ENCODE data around the gene ENTPD1.
"Not testable (repeated sequence)": the region's sequence is repeated elsewhere in the genome, so short reads cannot be mapped to it uniquely, and the experiment has no call there.

The ENTPD1 gene, protein sequence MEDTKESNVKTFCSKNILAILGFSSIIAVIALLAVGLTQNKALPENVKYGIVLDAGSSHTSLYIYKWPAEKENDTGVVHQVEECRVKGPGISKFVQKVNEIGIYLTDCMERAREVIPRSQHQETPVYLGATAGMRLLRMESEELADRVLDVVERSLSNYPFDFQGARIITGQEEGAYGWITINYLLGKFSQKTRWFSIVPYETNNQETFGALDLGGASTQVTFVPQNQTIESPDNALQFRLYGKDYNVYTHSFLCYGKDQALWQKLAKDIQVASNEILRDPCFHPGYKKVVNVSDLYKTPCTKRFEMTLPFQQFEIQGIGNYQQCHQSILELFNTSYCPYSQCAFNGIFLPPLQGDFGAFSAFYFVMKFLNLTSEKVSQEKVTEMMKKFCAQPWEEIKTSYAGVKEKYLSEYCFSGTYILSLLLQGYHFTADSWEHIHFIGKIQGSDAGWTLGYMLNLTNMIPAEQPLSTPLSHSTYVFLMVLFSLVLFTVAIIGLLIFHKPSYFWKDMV

DNA sequence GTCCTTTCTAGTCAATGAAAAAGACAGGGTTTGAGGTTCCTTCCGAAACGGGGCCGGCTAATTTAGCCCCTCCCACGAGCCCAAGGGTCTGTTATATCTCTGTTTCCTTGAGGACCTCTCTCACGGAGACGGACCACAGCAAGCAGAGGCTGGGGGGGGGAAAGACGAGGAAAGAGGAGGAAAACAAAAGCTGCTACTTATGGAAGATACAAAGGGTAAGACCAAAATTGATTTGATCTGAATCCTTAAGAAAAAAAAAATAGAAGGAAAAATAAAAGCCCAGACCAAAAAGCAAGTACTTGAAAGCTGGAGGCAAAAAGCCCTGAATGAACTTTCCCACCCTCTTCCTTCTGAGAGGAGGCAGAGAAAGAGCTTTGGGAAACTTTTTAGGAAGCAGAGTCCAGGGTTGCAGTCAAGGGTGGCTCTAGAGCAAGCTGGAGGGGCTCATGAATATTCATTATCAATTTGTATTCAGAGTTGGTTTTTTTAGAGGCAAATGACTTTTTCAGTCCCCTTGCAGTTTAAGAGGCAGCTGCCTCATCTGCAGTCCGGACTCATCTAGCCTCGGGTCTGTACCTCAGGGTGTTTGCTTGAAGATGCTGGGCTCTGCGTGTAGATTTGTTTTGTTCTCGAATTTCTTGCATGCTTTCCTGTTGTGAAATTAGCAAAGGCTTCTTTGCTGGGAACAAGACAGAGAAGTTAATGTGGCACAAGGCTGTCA, at the start of gene ENTPD1:
ENTPD1 (plus strand) TSS at position 123 of the 721 bp plus-strand sequence; CDS start at position 200, 77 bp downstream.
- Histone ChIP-seq H3K9ac (ENCODE audit: low read length in 2 of 2) (peak within 1 kb of the TSS; percentile 21 to 68), H3K9me3 (ENCODE audit: control insufficient read depth in 2 of 2, low read length in 2 of 2) (no peaks in the 10 kb centered on the region), H3K27ac (ENCODE audit: low read length) (peak within 1 kb of the TSS; percentile 76), H3K27me3 (ENCODE audit: control insufficient read depth in 1 of 2, insufficient read depth in 2 of 2, low read length in 2 of 2) (no peaks in the 10 kb centered on the region), H3K4me3 (ENCODE audit: low read length in 2 of 2) (peak within 1 kb of the TSS; percentile 75 to 77), H3K4me1 (ENCODE audit: control insufficient read depth, insufficient read depth, low read length) (peaks cover 17% of the 10 kb centered on the region), H3K36me3 (ENCODE audit: control insufficient read depth in 2 of 2, insufficient read depth in 2 of 2, low read length in 2 of 2) (no peaks in the 10 kb centered on the region)

DNA sequence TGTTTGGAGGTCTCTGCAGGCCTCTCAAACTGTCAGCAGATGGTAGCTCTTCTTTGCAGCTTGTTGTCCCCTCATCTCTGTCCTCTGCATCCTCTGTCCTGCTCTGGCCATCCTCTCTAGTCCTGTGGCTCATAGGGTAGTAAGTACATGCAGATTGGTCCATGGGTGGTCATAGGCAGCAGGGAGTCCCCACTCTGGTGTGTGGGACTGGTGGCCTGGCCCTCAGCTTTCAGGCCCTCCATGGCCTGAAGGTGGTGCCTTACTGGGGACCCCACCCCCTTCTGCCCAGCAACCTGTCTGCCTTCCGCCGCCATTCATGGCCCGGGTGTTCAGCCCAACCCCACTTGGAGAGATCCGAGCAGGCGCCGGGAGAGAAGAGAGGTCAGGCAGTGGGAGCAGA, 49.4 kb upstream of the ENTPD1 start:
- Histone ChIP-seq H3K9me3 (ENCODE audit: control insufficient read depth in 2 of 2, low read length in 2 of 2) (no peaks in the 10 kb centered on the region), H3K27me3 (ENCODE audit: control insufficient read depth in 1 of 2, insufficient read depth in 2 of 2, low read length in 2 of 2) (no peaks in the 10 kb centered on the region), H3K27ac (ENCODE audit: low read length) (no peak overlapping the region), H3K4me3 (ENCODE audit: low read length in 2 of 2) (no peak overlapping the region), H3K9ac (ENCODE audit: low read length in 2 of 2) (no peak overlapping the region), H3K36me3 (ENCODE audit: control insufficient read depth in 2 of 2, insufficient read depth in 2 of 2, low read length in 2 of 2) (no peaks in the 10 kb centered on the region), H3K4me1 (ENCODE audit: control insufficient read depth, insufficient read depth, low read length) (no peaks in the 10 kb centered on the region)

DNA sequence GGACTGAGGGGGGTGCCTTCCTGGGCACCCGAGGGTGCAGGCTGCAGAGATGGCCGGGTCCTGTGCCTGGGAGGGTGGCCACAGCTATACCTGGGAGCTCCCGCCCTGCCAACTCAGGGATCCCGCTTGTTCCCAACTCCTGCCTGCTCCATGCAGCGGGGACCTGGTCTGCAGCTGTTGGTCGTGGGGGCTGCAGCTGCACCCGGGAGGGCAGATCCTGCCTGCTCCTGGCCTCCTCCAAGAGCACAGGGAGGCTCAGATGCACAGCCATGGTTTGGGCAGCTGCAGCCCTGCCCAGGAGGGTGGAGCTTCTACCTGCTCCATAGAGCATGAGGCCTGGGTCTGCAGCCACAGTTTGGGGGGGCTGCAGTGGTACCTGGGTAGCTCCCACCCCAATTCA, 49.0 kb upstream of the ENTPD1 start:
- H3K4me1 ChIP-seq (ENCODE audit: control insufficient read depth, insufficient read depth, low read length): no peaks in the 10 kb centered on the region
- no peaks in the 10 kb centered on the region for H3K36me3 ChIP-seq (ENCODE audit: control insufficient read depth in 2 of 2, insufficient read depth in 2 of 2, low read length in 2 of 2)
- no peaks in the 10 kb centered on the region for H3K9me3 ChIP-seq (ENCODE audit: control insufficient read depth in 2 of 2, low read length in 2 of 2)

DNA sequence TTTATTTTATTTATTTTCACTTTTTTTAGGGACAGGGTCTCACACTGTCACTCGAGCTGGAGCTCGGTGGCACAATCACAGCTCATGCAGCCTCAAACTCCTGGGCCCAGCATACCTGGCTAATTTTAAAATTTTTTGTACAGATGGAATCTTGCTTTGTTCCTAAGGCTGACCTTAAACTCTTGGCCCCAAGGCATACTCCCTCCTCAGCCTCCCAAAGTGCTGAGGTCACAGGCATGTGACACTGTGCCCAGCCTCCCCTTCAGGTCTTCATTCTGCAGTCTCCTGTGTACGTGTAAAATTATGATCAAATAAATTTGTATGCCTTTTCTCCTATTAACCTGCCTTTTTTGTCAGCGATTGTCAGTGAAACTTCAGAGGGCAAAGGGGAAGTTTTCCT, 44.5 kb upstream of the ENTPD1 start:
- H3K27me3 ChIP-seq (ENCODE audit: control insufficient read depth in 1 of 2, insufficient read depth in 2 of 2, low read length in 2 of 2): no peaks in the 10 kb centered on the region
- no peaks in the 10 kb centered on the region for H3K36me3 ChIP-seq (ENCODE audit: control insufficient read depth in 2 of 2, insufficient read depth in 2 of 2, low read length in 2 of 2)
- H3K9me3 ChIP-seq (ENCODE audit: control insufficient read depth in 2 of 2, low read length in 2 of 2): no peaks in the 10 kb centered on the region
- no peak overlapping the region for H3K27ac ChIP-seq (ENCODE audit: low read length)
- H3K9ac ChIP-seq (ENCODE audit: low read length in 2 of 2): no peak overlapping the region
- no peaks in the 10 kb centered on the region for H3K4me1 ChIP-seq (ENCODE audit: control insufficient read depth, insufficient read depth, low read length)
- H3K4me3 ChIP-seq (ENCODE audit: low read length in 2 of 2): no peak overlapping the region

More for the DNA sequence above, 49.0 kb upstream of the ENTPD1 start:
- Histone ChIP-seq H3K4me3 (ENCODE audit: low read length in 2 of 2) (no peak overlapping the region), H3K9ac (ENCODE audit: low read length in 2 of 2) (no peak overlapping the region), H3K27ac (ENCODE audit: low read length) (no peak overlapping the region), H3K27me3 (ENCODE audit: control insufficient read depth in 1 of 2, insufficient read depth in 2 of 2, low read length in 2 of 2) (no peaks in the 10 kb centered on the region)

DNA sequence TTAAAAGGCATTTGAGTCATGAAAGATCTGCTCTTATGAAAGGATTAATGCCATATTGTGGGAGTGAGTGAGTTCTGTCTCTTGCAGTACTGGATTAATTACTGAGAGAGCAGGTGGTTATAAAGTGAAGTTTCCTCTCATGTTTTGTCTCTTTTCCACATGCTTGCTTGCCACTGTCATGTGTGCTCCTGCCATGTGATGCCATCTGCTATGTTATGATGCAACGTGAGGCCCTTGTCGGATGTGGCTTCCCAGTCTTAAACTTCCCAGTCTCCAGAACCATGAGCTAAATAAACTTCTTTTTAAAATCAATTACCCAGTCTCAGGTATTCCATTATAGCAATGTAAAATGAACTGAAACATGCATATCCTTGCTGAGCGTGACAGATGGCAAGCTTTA, 39.5 kb upstream of the ENTPD1 start:
- Histone ChIP-seq H3K27me3 (ENCODE audit: control insufficient read depth in 1 of 2, insufficient read depth in 2 of 2, low read length in 2 of 2) (no peaks in the 10 kb centered on the region), H3K4me3 (ENCODE audit: low read length in 2 of 2) (no peak overlapping the region), H3K4me1 (ENCODE audit: control insufficient read depth, insufficient read depth, low read length) (no peaks in the 10 kb centered on the region), H3K36me3 (ENCODE audit: control insufficient read depth in 2 of 2, insufficient read depth in 2 of 2, low read length in 2 of 2) (no peaks in the 10 kb centered on the region), H3K27ac (ENCODE audit: low read length) (no peak overlapping the region), H3K9ac (ENCODE audit: low read length in 2 of 2) (no peak overlapping the region), H3K9me3 (ENCODE audit: control insufficient read depth in 2 of 2, low read length in 2 of 2) (no peaks in the 10 kb centered on the region)

DNA sequence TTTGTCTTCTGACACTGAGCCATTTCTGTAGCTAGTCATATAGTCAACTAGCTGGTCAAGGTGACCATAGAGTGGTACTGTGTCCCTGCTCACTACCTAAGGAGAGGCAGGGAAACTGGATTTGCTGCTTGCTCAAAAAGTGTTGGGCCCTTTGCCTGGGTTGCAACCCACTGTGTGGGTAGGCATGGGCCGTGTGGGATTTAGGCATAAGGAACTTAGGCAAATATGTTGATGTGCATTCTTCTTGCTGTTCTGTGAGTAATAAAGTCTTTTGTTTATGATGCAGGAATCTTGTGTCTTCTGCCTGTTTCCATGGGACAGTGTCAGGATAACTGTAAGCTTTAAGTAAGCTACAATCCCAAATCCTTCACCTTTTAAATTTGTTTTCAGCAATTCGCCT, 39.1 kb upstream of the ENTPD1 start:
- H3K9me3 ChIP-seq (ENCODE audit: control insufficient read depth in 2 of 2, low read length in 2 of 2): no peaks in the 10 kb centered on the region
- H3K27me3 ChIP-seq (ENCODE audit: control insufficient read depth in 1 of 2, insufficient read depth in 2 of 2, low read length in 2 of 2): no peaks in the 10 kb centered on the region
- H3K27ac ChIP-seq (ENCODE audit: low read length): no peak overlapping the region
- H3K4me1 ChIP-seq (ENCODE audit: control insufficient read depth, insufficient read depth, low read length): no peaks in the 10 kb centered on the region
- H3K36me3 ChIP-seq (ENCODE audit: control insufficient read depth in 2 of 2, insufficient read depth in 2 of 2, low read length in 2 of 2): no peaks in the 10 kb centered on the region
- no peak overlapping the region for H3K4me3 ChIP-seq (ENCODE audit: low read length in 2 of 2)
- no peak overlapping the region for H3K9ac ChIP-seq (ENCODE audit: low read length in 2 of 2)

DNA sequence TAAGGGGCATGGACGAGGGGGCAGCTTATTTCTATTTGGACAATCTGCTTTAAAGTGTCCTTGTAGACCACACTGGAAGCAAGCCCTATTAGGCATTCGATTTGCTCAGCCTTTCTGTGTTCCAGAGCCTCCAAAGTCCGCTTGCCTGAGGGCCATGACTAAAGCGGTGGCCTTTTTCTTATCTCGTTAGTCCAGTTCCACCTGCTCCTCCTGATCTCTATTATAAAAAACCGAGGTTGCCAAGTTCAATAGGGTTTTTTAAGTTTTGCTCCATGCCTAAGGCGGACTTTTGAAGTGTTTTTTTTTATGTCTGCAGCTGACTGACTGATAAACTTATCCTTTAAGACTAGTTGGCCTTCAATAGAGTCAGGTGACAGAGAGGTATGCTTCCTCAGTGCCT, 35.2 kb upstream of the ENTPD1 start:
- not testable (repeated sequence) for H3K9me3 ChIP-seq (ENCODE audit: control insufficient read depth in 2 of 2, low read length in 2 of 2)

DNA sequence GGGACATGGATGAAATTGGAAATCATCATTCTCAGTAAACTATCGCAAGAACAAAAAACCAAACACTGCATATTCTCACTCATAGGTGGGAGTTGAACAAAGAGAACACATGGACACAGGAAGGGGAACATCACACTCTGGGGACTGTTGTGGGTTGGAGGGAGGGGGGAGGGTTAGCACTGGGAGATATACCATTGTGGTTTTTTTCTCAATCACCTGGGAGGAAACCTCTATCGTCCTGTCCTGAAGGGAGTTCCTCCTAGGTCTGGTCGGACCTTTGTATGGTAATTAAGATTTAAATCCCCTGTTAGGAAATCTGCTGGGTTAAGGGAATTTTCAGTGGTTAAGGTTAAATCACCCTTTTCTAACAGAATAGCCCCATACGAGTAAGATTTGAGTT, 33.5 kb upstream of the ENTPD1 start:
- H3K9me3 ChIP-seq (ENCODE audit: control insufficient read depth in 2 of 2, low read length in 2 of 2); H3K9ac ChIP-seq (ENCODE audit: low read length in 2 of 2); H3K27ac ChIP-seq (ENCODE audit: low read length); H3K36me3 ChIP-seq (ENCODE audit: control insufficient read depth in 2 of 2, insufficient read depth in 2 of 2, low read length in 2 of 2); H3K4me1 ChIP-seq (ENCODE audit: control insufficient read depth, insufficient read depth, low read length); H3K4me3 ChIP-seq (ENCODE audit: low read length in 2 of 2); H3K27me3 ChIP-seq (ENCODE audit: control insufficient read depth in 1 of 2, insufficient read depth in 2 of 2, low read length in 2 of 2): not testable (repeated sequence)

More for the DNA sequence above, 35.2 kb upstream of the ENTPD1 start:
- H3K27me3 ChIP-seq (ENCODE audit: control insufficient read depth in 1 of 2, insufficient read depth in 2 of 2, low read length in 2 of 2); H3K4me3 ChIP-seq (ENCODE audit: low read length in 2 of 2); H3K9ac ChIP-seq (ENCODE audit: low read length in 2 of 2); H3K27ac ChIP-seq (ENCODE audit: low read length); H3K4me1 ChIP-seq (ENCODE audit: control insufficient read depth, insufficient read depth, low read length); H3K36me3 ChIP-seq (ENCODE audit: control insufficient read depth in 2 of 2, insufficient read depth in 2 of 2, low read length in 2 of 2): not testable (repeated sequence)

DNA sequence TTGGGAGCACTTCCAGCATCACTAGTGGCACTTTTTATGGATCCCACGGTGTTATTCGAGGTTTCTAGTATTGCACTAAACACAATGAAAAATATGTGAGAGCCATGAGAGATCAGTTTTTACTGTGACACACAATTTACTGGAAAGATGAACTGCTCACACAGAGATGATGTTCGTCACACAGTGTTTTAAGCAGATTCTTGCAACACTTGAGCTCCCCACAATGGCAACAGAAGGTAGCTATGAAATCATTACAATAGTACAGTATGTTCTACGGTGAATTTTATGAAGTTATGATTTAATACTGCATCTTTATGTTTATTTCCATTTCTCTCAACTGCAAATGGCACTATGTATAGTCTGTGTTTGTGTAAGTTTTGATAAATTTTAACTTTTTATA, 27.4 kb upstream of the ENTPD1 start:
- Histone ChIP-seq H3K4me3 (ENCODE audit: low read length in 2 of 2) (no peak overlapping the region), H3K9ac (ENCODE audit: low read length in 2 of 2) (no peak overlapping the region), H3K36me3 (ENCODE audit: control insufficient read depth in 2 of 2, insufficient read depth in 2 of 2, low read length in 2 of 2) (no peaks in the 10 kb centered on the region), H3K27me3 (ENCODE audit: control insufficient read depth in 1 of 2, insufficient read depth in 2 of 2, low read length in 2 of 2) (no peaks in the 10 kb centered on the region), H3K9me3 (ENCODE audit: control insufficient read depth in 2 of 2, low read length in 2 of 2) (no peaks in the 10 kb centered on the region), H3K4me1 (ENCODE audit: control insufficient read depth, insufficient read depth, low read length) (no peaks in the 10 kb centered on the region), H3K27ac (ENCODE audit: low read length) (no peak overlapping the region)

DNA sequence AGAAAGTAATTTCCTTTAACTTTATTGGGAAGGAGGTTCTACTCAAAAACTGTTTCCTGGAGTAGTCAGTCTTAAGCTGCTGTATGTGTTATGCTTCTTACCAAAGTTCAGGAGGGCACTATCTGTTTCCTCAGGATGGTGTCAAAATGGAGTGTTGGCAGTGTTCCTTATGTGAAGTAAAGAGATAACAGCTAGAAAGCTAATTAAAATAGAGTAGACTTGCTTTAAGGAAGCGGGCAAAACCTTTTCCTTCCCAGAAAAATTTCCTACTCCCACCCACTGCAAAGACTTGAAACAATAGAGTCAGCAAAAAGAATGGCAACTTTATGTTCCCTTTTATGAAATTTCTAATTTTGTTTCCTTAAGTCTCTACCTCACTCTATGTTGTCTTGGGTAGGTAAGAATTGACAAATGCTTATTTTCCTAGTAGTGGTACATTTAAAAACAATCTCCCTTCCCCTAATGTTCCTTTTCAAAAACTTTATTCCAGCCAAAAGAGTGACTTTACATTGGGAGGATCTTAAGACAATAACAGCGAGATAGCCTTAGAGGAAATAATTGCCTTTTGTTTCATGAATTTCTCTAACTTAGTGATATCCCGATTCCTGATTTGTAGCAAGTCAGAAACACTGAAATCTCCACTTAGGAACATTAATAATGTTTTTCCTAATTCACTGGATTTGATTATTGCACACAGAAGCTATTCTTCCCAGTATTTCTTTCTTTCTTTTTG, 26.5 kb upstream of the ENTPD1 start:
- Histone ChIP-seq H3K36me3 (ENCODE audit: control insufficient read depth in 2 of 2, insufficient read depth in 2 of 2, low read length in 2 of 2) (no peaks in the 10 kb centered on the region), H3K27ac (ENCODE audit: low read length) (no peak overlapping the region), H3K4me1 (ENCODE audit: control insufficient read depth, insufficient read depth, low read length) (no peaks in the 10 kb centered on the region), H3K9me3 (ENCODE audit: control insufficient read depth in 2 of 2, low read length in 2 of 2) (no peaks in the 10 kb centered on the region), H3K27me3 (ENCODE audit: control insufficient read depth in 1 of 2, insufficient read depth in 2 of 2, low read length in 2 of 2) (no peaks in the 10 kb centered on the region), H3K9ac (ENCODE audit: low read length in 2 of 2) (no peak overlapping the region), H3K4me3 (ENCODE audit: low read length in 2 of 2) (no peak overlapping the region)

All from stomach smooth muscle (tissue), 2 donors.